IMR-90 (cell line): ENCODE measurements around the gene SFTPB.

Experiments used
- BHLHE40 ChIP-seq: fragments of 150-350 bp; IDR thresholded peaks from 2 replicates; pipeline ENCODE4 v1.6.1; 2016; ENCODE audit warnings: mild to moderate bottlenecking, low read depth, low read length
- CHD1 ChIP-seq: IDR thresholded peaks from 2 replicates; pipeline ENCODE4 v1.6.1; 2012; ENCODE audit warnings: low read depth, low read length, improper control_type of control experiment
- CTCF ChIP-seq: conservative IDR thresholded peaks from 2 replicates; pipeline ENCODE4 v1.5.1; 2012; ENCODE audit warnings: mild to moderate bottlenecking, low read depth, low read length, improper control_type of control experiment
- ELK1 ChIP-seq: fragments of 150-350 bp; IDR thresholded peaks from 2 replicates; pipeline ENCODE4 v1.6.1; 2016; ENCODE audit warnings: low read depth, mild to moderate bottlenecking, low read length, moderate library complexity, borderline replicate concordance
- FOS ChIP-seq: fragments of 150-350 bp; IDR thresholded peaks from 2 replicates; pipeline ENCODE4 v1.6.1; 2016; ENCODE audit warnings: low read depth, low read length
- MAFK ChIP-seq: IDR thresholded peaks from 2 replicates; pipeline ENCODE4 v1.6.1; 2012; ENCODE audit warnings: low read depth, low read length, improper control_type of control experiment
- MAZ ChIP-seq: IDR thresholded peaks from 2 replicates; pipeline ENCODE4 v1.6.1; 2012; ENCODE audit warnings: low read depth, mild to moderate bottlenecking, low read length, improper control_type of control experiment, moderate library complexity, borderline replicate concordance
- MXI1 ChIP-seq: IDR thresholded peaks from 2 replicates; pipeline ENCODE4 v1.6.1; 2012; ENCODE audit warnings: low read depth, mild to moderate bottlenecking, low read length, moderate library complexity, borderline replicate concordance
- POLR2A ChIP-seq: IDR thresholded peaks from 2 replicates; pipeline ENCODE4 v1.6.1; 2012; ENCODE audit warnings: mild to moderate bottlenecking, low read depth, low read length
- RAD21 ChIP-seq: IDR thresholded peaks from 2 replicates; pipeline ENCODE4 v1.6.1; 2012; ENCODE audit warnings: low read length, improper control_type of control experiment
- RFX5 ChIP-seq: IDR thresholded peaks from 2 replicates; pipeline ENCODE4 v1.8.0; 2012; ENCODE audit warnings: low read depth, mild to moderate bottlenecking, low read length, moderate library complexity
- USF2 ChIP-seq: fragments of 150-350 bp; IDR thresholded peaks from 2 replicates; pipeline ENCODE4 v1.6.1; 2017; ENCODE audit warnings: mild to moderate bottlenecking, antibody characterized with exemption, low read length, low read depth

- TF ChIP-seq POLR2A (no peak), CTCF (no peak), MXI1 (no peak), BHLHE40 (no peak), MAFK (no peak), ELK1 (no peak), USF2 (no peak), MAZ (no peak), FOS (no peak), RFX5 (no peak), CHD1 (no peak), RAD21 (no peak)
These were observed 43.6 kb upstream of the SFTPB start for GRCh38 chr2:85711578-85712060.
